HG03558 (cell line): ENCODE measurements around the gene ELOVL2.
"Not testable (repeated sequence)": the region's sequence is repeated elsewhere in the genome, so short reads cannot be mapped to it uniquely, and the experiment has no call there.

ENCODE experiments used
- ATAC-seq: cut with Tn5 transposase; IDR thresholded peaks from one replicate; pipeline ENCODE4 v1.9.1; 2021; ENCODE audit warnings: moderate number of reproducible peaks; ENCODE audit not compliant: unreplicated experiment; ENCODE audit errors: extremely low read depth

The ELOVL2 gene, protein sequence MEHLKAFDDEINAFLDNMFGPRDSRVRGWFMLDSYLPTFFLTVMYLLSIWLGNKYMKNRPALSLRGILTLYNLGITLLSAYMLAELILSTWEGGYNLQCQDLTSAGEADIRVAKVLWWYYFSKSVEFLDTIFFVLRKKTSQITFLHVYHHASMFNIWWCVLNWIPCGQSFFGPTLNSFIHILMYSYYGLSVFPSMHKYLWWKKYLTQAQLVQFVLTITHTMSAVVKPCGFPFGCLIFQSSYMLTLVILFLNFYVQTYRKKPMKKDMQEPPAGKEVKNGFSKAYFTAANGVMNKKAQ

DNA sequence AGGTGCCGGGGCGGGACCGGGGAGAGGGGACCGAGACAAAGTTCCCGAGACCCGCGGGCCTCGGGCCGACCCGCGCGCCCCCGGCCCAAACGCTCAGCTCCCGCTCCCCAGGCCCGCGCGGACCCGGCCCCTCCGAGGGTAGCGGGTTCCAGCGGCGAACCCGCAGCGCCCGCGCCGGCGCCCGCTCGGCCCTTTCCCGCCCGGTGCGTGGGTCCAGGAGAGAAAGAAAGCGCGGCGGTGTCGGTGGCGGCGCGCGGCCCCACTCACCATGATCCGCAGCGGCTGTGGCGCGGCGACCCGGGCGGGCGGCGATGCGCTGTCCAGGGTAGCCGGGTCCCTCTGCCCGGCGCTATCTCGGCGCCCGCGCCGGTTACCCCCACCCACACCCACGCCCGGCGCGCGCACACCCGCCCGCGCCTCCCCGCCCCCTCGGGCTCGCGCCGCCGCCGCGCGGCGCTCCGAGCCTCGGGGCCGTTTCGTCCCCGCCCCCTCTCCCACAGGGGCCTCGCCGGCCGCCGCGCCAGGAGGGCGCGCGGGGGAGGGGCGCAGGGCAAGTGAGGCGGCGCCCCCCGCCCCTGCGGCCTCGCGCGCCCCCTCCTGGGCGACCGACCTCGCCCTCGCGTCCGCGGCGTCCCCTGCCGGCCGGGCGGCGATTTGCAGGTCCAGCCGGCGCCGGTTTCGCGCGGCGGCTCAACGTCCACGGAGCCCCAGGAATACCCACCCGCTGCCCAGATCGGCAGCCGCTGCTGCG lies at the start of gene ELOVL2:
Gene ELOVL2 (minus strand): TSS at position 345 of the 751 bp plus-strand sequence. CDS start 75 bp downstream, at position 270.
- ATAC-seq = no peak

DNA sequence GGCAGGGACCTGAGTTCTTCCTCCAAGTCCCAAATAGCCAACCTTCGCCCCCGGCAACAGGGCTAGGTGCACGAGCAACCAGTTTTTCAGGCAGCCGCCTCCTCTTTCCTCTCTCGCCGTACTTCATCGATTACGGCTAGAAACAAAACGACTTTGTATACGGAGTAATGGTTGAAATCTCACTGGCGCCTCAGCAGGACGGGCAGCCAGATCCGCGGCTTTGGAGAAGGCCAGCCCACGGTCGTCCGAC lies 49.2 kb upstream of the ELOVL2 start:
- no peak for ATAC-seq

DNA sequence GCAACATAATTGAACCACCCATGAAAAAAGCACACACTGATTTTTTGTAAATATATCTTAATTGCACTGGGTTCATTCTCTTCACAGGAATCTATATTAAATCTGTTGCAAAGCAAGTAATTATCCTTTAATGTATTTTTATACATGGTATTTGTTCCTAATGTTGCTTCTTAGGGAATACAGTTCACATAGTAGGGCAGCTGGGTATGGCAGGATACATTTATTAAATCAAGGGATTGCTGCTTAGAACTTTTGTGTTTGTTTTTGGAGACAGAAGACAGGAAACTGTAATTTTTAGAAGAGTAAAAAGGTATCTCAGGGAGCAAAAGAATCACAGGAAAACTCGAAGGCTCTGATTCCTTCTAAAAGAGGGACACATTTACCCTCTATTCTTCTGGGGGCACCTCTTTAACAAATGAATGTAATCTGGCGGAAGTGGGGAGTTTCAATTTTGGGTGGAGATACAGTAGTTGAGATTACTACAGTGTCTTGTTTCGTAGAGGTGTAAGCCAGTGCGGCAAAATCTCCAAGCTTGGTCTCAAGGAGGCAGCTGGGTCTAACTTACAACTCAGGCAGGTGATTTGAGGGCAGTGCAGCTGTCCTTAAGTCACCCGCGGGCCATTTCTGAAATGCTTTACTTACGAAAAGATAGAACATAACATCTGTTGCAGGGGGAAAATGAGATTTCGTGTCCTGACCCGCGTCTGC lies 48.7 kb upstream of the ELOVL2 start:
- peak; percentile 27 for ATAC-seq

DNA sequence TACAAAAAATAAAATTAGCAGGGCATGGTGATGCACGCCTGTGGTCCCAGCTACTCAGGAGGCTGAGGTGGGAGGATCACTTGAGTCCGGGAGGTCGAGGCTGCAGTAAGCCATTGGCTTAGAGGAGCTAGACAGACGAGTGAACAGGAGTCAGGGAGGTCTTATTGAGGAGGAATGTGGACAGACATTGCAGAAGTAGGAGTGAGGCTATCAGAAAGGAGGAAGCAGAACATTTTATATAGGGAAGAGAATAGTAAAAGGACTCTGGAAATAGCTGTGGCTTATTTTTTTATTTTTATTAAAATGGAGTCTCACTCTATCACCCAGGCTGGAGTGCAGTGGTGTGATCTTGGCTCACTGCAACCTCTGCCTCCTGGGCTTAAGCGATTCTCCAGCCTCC lies 47.0 kb upstream of the ELOVL2 start:
- ATAC-seq = not testable (repeated sequence)

DNA sequence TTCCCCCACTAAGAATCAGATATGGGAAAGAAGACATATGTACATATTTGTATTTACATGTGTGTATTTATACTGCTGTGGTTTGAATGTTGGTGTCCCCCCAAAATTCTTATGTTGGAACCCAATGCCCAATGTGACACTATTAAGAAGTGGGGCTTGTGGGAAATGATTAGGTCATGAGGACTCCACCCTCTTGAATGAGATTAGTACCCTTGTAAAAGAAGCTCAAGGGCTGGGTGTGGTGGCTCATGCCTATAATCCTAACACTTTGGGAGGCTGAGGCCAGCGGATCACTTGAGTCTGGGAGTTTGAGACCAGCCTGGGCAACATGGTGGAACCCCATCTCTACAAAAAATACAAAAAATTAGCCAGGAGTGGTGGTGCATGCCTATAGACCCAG lies 45.6 kb upstream of the ELOVL2 start:
- ATAC-seq = no peak

DNA sequence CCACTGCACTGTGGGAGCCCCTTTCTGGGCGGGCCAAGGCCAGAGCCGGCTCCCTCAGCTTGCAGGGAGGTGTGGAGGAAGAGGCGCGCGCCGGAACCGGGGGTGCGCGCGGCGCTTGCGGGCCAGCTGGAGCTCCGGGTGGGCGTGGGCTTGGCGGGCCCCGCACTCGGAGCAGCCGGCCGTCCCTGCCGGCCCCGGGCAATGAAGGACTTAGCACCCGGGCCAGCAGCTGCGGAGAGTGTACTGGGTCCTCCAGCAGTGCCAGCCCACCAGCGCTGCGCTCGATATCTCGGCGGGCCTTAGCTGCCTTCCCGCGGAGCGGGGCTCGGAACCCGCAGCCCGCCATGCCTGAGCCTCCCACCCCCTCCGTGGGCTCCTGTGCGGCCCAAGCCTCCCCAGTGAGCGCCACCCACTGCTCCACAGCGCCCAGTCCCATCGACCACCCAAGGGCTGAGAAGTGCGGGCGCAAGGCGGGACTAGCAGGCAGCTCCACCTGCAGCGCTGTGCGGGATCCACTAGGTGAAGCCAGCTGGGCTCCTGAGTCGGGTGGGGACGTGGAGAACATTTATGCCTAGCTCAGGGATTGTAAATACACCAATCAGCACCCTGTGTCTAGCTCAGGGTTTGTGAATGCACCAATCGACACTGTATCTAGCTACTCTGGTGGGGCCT lies 43.2 kb upstream of the ELOVL2 start:
- not testable (repeated sequence) for ATAC-seq

DNA sequence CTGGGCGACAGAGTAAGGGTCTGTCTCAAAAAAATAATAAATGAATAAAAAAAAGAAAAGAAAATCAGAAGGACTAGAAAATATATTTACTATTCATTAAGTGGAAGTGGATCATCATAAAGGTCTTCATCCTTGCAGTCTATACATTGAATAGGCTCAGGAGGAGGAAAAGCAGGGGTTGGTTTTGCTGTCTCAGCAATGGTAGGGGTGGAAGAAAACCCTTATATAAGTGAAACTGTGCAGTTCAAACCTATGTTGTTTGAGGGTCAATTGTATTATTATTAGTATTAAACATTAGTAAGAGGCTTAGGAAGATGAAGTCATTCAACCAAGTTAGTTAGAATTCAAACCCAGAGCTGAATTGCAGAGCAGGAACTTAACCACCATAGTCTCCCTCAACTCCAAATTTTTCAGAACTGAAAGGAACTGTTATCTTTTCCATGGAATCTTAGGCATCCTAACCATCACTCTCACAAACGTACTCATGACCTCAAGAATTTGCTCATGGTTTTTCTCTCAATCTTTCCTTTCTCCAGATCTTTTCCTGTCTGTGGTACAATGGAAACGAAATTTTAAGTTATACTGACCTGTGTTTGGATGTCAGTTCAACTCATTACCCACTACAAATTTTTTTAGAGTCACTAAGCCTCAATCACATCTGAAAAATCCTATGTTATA lies 41.8 kb upstream of the ELOVL2 start:
- ATAC-seq = no peak

DNA sequence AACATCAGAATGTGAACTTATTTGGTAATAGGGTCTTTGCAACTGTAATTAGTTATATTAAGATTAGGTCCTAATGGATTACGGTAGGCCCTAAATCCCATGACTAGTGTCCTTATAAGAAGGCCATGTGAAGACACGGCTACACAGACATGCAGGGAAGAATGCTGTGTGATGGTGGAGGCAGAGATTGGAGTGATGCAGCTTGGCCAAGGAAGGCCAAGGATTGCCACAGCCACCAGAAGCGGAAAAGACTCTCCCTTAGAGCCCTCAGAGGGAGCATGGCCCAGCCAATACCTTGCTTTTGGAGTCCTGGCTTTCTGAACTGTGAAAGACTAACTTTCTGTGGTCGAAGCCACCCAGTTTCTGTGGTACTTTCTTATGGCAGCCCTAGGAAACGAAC lies 39.9 kb upstream of the ELOVL2 start:
- ATAC-seq = no peak

DNA sequence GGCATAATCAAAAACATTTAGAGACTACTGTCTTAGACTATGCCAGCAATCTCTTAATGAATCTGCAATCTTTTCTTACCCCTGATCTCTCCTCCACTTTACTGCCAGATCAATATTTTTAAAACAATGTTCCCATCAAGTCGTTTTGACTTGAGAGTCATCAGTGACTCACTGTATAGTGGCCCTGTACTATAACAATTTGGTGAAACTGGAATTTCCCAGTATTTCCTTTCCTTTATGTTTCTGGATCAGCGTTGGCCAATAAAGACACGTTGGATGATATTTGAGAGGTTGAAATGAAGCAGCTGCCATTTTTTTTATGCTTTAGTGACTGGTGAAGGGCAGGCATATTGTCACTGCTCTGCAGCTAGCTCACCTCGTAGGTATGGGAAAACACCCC lies 39.4 kb upstream of the ELOVL2 start:
- no peak for ATAC-seq

DNA sequence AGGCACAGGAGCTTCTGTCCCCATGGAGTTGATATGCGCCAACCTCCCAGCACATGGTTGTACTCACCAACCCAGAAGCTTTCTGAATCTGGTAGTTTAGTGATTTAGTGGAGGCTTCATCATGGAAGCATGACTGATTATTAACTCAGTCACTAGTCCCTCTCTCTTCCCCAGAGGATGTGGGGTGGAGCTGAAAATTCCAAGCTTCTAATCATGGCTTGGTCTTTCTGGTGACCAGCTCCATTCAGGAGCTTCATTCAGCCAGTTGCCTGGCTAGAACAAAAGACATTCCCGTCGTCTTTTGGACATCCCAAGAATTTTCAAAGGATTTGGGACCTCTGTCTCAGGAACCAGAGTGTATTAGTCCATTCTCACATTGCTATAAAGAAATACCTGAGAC lies 36.2 kb upstream of the ELOVL2 start:
- ATAC-seq = no peak

DNA sequence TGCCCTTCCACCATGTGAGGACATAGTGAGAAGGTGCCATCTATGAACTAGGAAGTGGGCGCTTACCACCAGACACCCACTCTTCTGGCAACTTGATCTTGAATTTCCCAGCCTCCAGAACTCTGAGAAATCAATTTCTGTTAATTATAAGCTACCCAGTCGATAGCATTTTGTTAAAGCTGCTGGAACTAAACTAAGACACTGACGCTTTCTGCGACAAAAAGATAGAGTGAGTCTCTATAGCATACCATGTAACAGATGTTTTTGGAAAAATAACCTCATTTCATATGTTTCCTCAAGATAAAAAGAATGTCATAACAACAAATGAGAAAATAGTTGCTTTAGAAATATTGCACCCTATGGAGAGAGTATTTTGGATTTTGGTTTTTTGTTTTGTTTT lies 34.2 kb upstream of the ELOVL2 start:
- ATAC-seq = no peak

DNA sequence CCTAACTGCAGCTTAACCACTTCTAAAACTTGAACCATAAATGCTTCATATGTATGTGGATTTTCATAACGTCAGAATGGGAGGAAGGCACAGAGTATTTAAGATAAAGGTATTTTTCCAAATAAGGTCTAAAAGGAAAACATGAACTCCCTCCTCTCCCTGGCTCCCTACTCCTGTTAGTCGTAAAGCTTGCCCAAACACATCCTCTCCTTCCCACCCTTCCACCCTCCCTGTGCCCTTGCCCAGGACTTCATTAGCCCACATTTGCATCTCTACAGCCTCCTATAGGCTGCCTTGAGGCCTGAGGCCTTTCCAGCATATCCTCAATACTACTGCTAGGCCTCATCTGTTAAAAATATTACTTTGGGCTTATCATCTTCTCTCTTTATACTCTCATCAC lies 32.4 kb upstream of the ELOVL2 start:
- ATAC-seq = no peak

DNA sequence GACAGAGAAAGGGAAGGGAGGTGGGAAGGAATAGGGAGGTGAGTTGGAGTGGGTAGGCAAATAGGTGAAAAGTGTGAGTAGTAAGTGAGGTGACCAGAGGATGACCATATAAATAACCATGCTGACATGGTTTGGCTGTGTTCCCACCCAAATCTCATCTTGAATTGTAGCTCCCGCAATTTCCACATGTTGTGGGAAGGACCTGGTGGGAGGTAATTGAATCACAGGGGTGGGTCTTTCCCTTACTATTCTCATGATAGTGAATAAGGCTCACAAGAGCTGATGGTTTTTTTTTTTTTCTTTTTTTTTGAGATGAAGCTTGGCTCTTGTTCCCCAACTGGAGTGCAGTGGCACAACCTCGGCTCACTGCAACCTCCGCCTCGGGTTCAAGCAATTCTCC lies 28.0 kb upstream of the ELOVL2 start:
- ATAC-seq = no peak

DNA sequence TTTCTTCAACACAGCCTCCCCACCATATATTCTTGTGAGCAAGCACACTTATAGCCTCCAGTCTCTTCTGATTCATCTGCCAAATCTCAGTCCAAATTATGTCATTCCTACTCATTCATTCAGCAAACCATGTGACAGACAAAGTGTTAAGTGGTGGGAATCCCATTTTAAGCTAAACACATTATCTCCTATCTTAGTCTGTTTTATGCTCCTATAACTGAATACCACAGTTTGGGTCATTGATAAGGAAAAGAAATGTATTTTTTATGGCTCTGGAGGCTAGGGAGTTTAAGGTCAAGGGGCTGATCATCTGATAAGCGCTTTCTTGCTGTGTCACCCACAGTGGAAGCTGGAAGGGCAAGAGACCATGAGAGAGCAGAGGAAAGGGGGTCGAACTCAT lies 25.7 kb upstream of the ELOVL2 start:
- no peak for ATAC-seq

DNA sequence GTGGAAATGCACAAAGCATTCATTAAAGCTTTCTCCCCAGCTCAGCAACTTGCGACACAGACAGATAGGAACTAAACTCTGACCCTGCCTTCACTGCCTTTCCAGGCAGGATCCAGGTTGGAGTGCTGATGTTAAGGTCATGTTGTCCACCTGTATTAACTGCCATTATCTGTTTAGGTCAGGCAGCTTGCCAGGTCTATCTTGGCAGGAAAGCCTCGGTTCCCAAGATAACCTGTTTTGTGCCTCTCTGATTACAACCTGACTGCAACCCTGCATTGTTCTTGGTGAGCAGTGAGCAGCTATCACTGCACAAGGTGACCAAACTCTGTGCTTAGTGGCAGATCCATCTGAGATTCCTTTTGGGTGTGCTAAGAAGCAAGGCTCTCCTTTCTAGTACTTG lies 23.2 kb upstream of the ELOVL2 start:
- ATAC-seq = no peak

DNA sequence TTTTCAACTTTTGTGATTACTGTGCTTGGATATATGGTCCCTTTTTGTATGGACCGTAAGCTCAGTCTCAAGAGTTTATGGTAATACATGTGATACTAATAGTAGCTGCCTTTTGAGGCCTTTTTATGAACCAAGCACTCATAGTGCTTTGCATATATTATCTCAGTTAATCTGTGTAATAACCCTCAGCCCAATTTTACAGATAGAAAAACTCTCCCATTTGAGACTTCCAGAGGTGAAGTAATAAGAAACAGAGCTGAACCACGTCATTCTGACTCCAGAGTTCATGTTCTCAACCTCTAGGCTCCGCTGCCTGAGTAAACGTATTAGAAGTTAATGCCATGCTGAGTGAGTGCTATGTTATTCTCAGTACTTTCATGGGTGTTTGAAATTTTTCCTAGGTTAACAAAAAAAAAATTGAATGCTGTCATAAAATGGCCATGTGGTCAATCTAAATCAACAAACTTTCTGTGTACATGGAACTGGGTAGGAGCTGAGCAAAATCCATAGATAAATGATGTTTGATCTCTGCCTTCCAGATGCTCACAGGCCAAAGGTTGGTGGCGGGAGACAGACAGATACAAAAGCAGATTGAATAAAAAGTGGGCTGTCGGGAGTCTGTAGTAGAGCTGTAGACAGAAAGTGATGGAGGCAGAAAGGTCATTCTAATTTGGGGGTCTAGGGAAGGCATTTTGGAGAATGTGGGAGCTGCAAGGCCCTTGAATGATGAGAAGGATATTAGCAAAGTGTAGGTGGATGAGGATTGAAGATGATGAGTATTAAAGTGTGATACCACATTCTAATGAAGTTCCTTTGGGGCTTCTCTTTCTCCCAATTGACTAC lies 22.6 kb upstream of the ELOVL2 start:
- ATAC-seq = no peak

DNA sequence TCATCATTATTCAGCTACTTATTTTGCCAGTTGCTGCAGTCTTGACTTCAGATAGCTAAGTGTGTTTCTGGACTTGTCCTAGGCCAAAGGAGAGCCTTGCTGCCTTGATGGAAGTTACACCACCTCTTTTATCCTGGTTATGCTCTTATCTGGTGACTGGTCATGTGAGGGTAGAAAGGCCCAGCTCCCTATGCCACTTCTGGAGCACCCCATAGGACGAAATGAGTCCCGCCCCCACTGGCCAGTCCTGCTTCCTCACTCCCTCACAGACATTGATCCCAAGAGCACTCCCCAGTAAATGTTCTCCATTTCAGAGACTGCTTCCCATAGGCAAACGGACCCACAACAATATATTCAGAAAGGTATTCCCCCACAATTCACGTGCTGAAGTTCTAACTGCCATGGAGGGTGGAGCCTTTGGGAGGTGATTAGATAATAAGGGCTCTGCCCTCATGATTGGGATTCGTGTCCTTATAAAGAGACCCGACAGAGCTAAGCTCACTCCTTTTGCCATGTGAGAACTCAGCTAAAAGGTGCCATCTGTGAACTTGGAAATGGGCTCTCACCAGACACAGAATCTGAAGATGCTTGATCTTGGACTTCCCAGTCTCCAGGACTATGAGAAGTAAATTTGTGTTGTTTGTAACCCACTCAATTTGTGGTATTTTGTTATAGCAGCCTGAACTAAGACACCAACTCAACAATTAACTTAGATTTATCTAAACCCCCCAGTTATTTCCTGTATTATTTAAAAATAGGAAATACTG lies 21.5 kb upstream of the ELOVL2 start:
- no peak for ATAC-seq

DNA sequence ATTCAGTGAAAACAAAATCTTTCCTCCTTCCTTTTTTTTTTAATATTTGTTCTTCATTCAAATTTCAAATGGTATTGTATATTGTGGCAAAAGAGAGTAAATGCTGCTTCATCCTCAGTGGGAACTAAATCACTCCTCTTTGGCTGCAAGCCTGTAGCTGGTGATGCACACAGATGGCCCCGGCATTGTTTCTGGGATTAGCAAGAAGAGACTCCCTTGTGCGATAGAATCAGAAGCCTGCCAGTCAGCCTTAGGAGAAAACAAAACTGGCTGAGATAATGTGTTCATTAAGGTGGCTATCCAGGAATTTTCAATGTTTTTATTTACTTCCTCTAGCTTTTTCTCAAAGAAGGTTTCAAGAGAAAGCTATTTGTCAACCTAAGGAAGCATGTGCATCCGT lies 20.7 kb upstream of the ELOVL2 start:
- ATAC-seq = no peak

DNA sequence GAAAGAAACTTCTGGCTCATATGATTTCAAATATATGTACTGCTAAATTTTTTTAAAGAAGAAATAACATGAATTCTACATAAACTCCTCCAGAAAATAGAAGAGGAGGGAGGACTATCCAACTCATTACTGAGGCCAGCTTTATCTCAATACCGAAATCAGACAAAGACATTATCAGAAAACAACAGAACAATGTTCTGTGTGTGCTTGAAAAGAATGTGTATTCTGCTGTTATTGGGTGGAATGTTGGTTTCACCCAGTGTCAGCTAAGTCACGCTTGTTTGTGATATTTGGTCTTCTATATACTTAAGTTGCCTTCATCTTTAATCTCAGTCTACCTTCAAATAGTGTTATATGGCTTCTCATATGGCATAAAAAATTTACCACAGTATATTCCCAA lies 18.6 kb upstream of the ELOVL2 start:
- no peak for ATAC-seq
